Pancreas (tissue), 10 donors: ENCODE results near the gene RHCG. TPM values are rescaled to one million over a fixed set of nuclear protein-coding genes. Genes with fewer than 3 reads are reported as not detected.
A peak's percentile ranks its signal among the peaks of the same experiment; 100 is the strongest.

ENCODE experiments used
- ATAC-seq, 4 donors: fragments of 200-7000 bp; cut with Tn5 transposase; one replicate each; pipeline versions ENCODE4 v1.8.0 to v1.9.1; 2020; ENCODE audit warnings: mild to moderate bottlenecking in 4 of 4, moderate library complexity in 4 of 4
- DNase-seq, 6 donors: peaks; one replicate each; pipeline ENCODE4 v3.0.0-alpha.2; 2020
- FAIRE-seq: peaks from 2 replicates; lab custom pipeline; 2012; peaks lifted over from hg19 to GRCh38; lab: Jason Lieb, UNC
- H3K27ac ChIP-seq, 4 donors: fragments of 200-600 bp; sonication (generic); 1 replicate in 3 of 4; 2 replicates in 1 of 4; pipeline versions ENCODE4 v1.5.0 to v1.8.0; 2020
- H3K27me3 ChIP-seq, 4 donors: fragments of 200-600 bp; one replicate each; pipeline ENCODE4 v1.8.0; 2021
- H3K36me3 ChIP-seq, 3 donors: fragments of 200-600 bp; sonication (generic) in 1 of 3; one replicate each; pipeline versions ENCODE4 v1.5.0 to v1.8.0; 2020 to 2021
- H3K4me1 ChIP-seq, 3 donors: fragments of 200-600 bp; one replicate each; pipeline ENCODE4 v1.8.0; 2021
- H3K4me3 ChIP-seq, 4 donors: fragments of 200-600 bp; sonication (generic) in 2 of 4; one replicate each; pipeline versions ENCODE4 v1.5.0 to v1.8.0; 2020 to 2021
- H3K9me3 ChIP-seq, 4 donors: fragments of 200-600 bp; one replicate each; pipeline ENCODE4 v1.8.0; 2021
- CTCF ChIP-seq, 4 donors: fragments of 200-600 bp; sonication (generic) in 3 of 4; IDR thresholded peaks; one replicate each; pipeline versions ENCODE4 v1.5.0 to v1.8.0; 2021; ENCODE audit warnings: antibody characterized with exemption in 4 of 4
- WGBS, 2 donors: extraction: QIAGEN DNeasy Blood & Tissue Kit; methylation state at CpG; one replicate each; pipeline ENCODE4 v1.1.7; 2013; 5-methylcytosine and 5-hydroxymethylcytosine counted together
- intact Hi-C, 3 donors: fragments of 100-400 bp; cut with DNase I; formaldehyde crosslinking; loops; one replicate each; pipeline versions ENCODE4 v1.11.1 to v1.14.2; 2022
- polyA plus RNA-seq, 2 donors: library from polyadenylated mRNA; stranded (reverse); fragments of 200-250 nt; gene quantifications; one replicate each; pipeline ENCODE4 v1.2.3, GENCODE V29; 2013
- total RNA-seq, 6 donors: library from RNA; stranded (reverse); fragmentation: NEBNext Ultra II Directional in 4 of 6; extraction: Animal tissue kit (Norgen Biotek cat#: 25700) in 4 of 6; gene quantifications; one replicate each; pipeline versions ENCODE4 v1.2.1 to v1.2.4, GENCODE V29; 2021 to 2023
- donor health status: healthy with polysubstance abuse.
- donor health status: DM: no; HTN: no; CAD: no; lungs with moderate emphysema.
- donor health status: DM: no; HTN: no; CAD: no.
- donor health status: control.
- donor health status: control.
- donor health status: Bipolar disorder and iron deficiency.
- donor health status: DM: yes; HTN: yes; CAD: no.
- donor health status: DM: no; HTN: no; CAD: no.
- donor health status: DM: no; HTN: no; CAD: no.
- donor health status: DM: yes; HTN: yes; CAD: no.

Gene RHCG
- total and polyA plus RNA-seq, 8 donors: 0.12 to 0.92 (median 0.73) TPM

- no peak for TF ChIP-seq CTCF (IDR thresholded peaks at IDR 0.05)
- Histone ChIP-seq H3K36me3 (no peaks in the 10 kb centered on the region), H3K27ac (no peak overlapping the region), H3K4me1 (no peaks in the 10 kb centered on the region), H3K9me3 (no peaks in the 10 kb centered on the region), H3K27me3 (no peaks in the 10 kb centered on the region), H3K4me3 (no peak overlapping the region)
- ATAC-seq: no peak
- FAIRE-seq: no peak
- intact Hi-C loops: no loop called here
- 50 to 60% methylated on average over 7 to 8 of the region's 8 CpGs for WGBS, 2 donors
- DNase-seq: peak in 2 of 6 donors; percentile 34 to 50
Observed at GRCh38 chr15:89490814-89491315, 5.5 kb downstream of the RHCG start.

DNA sequence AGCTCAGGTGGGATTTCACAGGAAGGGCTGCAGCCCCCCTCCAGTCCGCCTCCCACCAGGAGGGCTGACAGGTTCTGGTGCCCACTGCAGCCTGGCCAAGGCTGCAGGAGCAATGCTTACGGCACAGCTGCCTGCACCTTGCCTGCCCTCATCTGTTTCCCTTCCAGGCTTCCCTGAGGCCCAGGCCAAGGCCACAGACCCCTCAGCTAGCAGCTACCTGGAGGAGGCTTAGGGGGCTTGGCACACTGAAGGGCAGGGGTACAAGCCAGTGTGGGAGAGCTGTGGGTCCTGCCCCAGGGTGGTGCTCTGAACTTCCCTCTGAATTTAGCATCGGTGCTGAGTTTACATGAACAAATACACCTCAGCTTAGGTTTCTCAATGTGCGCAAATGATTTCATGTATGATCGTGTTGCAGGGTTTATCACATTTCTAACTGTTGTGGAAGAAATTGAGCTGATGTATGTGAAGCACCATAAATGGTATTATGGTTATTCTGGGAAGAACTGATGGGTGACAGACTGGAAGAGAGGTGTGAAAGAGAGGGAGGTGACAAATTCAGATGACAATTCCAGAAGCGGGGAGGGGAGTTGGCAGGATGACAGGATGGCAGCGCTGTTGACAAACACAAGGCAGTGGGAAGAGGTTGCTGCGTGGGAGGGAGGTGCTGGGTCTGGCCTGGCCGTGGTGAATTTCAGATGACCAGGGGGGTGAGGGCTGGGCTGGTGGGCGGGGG lies 6.1 kb downstream of the RHCG start:
- FAIRE-seq: no peak
- Histone ChIP-seq H3K4me1 (no peaks in the 10 kb centered on the region), H3K36me3 (no peaks in the 10 kb centered on the region), H3K9me3 (no peaks in the 10 kb centered on the region), H3K27ac (no peak overlapping the region), H3K4me3 (no peak overlapping the region), H3K27me3 (no peaks in the 10 kb centered on the region)
- WGBS, 2 donors: 35 to 41% methylated on average over 10 of the region's 10 CpGs
- TF ChIP-seq CTCF (IDR thresholded peaks at IDR 0.05): no peak
- peak in 1 of 4 donors; percentile 5 for ATAC-seq
- intact Hi-C loops: no loop called here
- DNase-seq: peak in 2 of 6 donors; percentile 19 to 49

DNA sequence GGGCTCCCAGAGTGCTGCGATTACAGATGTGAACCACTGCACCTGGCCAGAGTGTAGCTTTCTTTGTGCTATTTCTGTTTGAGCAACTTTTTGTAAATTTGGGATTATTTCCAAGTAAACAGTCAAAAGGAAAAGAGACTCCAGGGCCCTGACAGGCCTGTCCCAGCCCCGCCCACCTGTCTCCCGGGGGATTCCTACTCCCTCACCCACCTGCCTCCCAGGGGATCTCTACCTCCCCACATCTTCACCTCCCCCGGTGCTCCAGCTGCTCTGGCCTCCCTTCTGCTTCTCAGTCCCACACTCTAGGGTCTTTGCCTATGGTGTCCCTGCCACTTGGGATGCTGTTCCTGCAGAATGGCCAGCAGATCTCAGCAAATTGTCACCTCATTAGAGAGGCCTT lies 7.0 kb downstream of the RHCG start:
- no peak for TF ChIP-seq CTCF (IDR thresholded peaks at IDR 0.05)
- Histone ChIP-seq H3K4me1 (no peaks in the 10 kb centered on the region), H3K27me3 (no peaks in the 10 kb centered on the region), H3K36me3 (no peaks in the 10 kb centered on the region), H3K27ac (no peak overlapping the region), H3K9me3 (no peaks in the 10 kb centered on the region), H3K4me3 (no peak overlapping the region)
- DNase-seq (peak in 2 of 6 donors; percentile 34 to 36), ATAC-seq (no peak), FAIRE-seq (no peak)
- WGBS, 2 donors: 36 to 40% methylated on average over 4 of the region's 4 CpGs
- intact Hi-C loops: no loop called here

GRCh38 chr15:89487791-89488190 lies 8.6 kb downstream of the RHCG start:
- no peaks in the 10 kb centered on the region for H3K36me3 ChIP-seq
- 47 to 63% methylated on average over 2 of the region's 2 CpGs for WGBS, 2 donors
- no peaks in the 10 kb centered on the region for H3K9me3 ChIP-seq
- FAIRE-seq (no peak), DNase-seq (no peak), ATAC-seq (no peak)
- TF ChIP-seq CTCF (IDR thresholded peaks at IDR 0.05): no peak
- H3K4me3 ChIP-seq: no peak overlapping the region
- H3K27ac ChIP-seq: no peak overlapping the region
- H3K27me3 ChIP-seq: no peaks in the 10 kb centered on the region
- H3K4me1 ChIP-seq: no peaks in the 10 kb centered on the region
- intact Hi-C loops: no loop called here

GRCh38 chr15:89486726-89487050 lies 9.7 kb downstream of the RHCG start:
- FAIRE-seq (no peak), ATAC-seq (peak in 3 of 4 donors; percentile 16 to 48 (median 38)), DNase-seq (peak in 2 of 6 donors; percentile 59 to 74)
- Histone ChIP-seq H3K4me1 (no peaks in the 10 kb centered on the region), H3K27me3 (no peaks in the 10 kb centered on the region), H3K27ac (no peak overlapping the region), H3K36me3 (no peaks in the 10 kb centered on the region), H3K9me3 (no peaks in the 10 kb centered on the region), H3K4me3 (no peak overlapping the region)
- 50 to 52% methylated on average over 23 to 24 of the region's 24 CpGs for WGBS, 2 donors
- intact Hi-C loops: no loop called here
- TF ChIP-seq CTCF (IDR thresholded peaks at IDR 0.05): no peak
